ENCODE data around the gene SALL4.

- TF ChIP-seq EZH2 (IDR thresholded peaks at IDR 0.05; ENCODE audit: borderline replicate concordance, low read depth, low read length, poor library complexity, severe bottlenecking), result no peak
- no peak for TF ChIP-seq CTCF (conservative IDR thresholded peaks at IDR 0.05; ENCODE audit: low read depth, low read length)
Observed at GRCh38 chr20:51815383-51816076, 13.2 kb upstream of the SALL4 start.
